ENCODE results near the gene SLC16A1. TPM values are rescaled to one million over a fixed set of nuclear protein-coding genes. Genes with fewer than 3 reads are reported as not detected.
"Not testable (repeated sequence)": the region's sequence is repeated elsewhere in the genome, so short reads cannot be mapped to it uniquely, and the experiment has no call there.

SLC16A1 gene
- total RNA-seq (2014; rRNA removed; shearing (Covaris generic)) = 93.0 and 113 TPM in 2 replicates

GRCh38 chr1:112955773-112956543, at the start of gene SLC16A1:
Gene SLC16A1, minus strand, starts transcription at chr1:112956196. Its CDS starts 26,888 bp downstream, at chr1:112929308.
- in situ Hi-C loops (cut with HindIII; ENCODE audit: low sequenced_read_pairs) = no loop called here
- DNase-seq (ENCODE audit: low spot score) = peak; percentile 91

- in situ Hi-C loops (cut with HindIII; ENCODE audit: low sequenced_read_pairs) = no loop called here
- no peak for DNase-seq (ENCODE audit: low spot score)
Observed at GRCh38 chr1:113003751-113004690, 48.0 kb upstream of the SLC16A1 start.

- in situ Hi-C loops (cut with HindIII; ENCODE audit: low sequenced_read_pairs) = no loop called here
- DNase-seq (ENCODE audit: low spot score) = no peak
Observed at GRCh38 chr1:113002297-113002696, 46.3 kb upstream of the SLC16A1 start.

- no peak for DNase-seq (ENCODE audit: low spot score)
Observed at GRCh38 chr1:112998592-112999235, 42.7 kb upstream of the SLC16A1 start.

DNA sequence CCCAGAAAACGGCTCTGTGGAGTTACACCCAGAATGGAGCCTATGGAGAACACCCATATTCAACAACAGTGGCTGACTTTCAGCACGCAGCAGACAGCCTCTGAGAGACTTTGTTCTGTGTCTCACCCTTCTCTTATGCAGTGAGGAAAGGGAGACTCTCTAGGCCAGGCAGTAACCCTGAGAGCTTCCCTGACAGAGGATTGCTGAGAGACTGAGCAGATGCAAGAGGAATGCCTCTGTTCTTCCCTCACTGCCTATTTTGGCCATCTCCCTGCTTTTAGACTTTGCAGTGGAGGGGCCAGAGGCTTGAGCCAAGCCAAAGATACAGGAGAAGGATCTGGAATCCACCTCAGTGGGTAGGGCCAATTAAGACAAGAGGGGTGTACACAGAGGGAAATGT, 41.8 kb upstream of the SLC16A1 start:
- in situ Hi-C loops (cut with HindIII; ENCODE audit: low sequenced_read_pairs) = no loop called here
- DNase-seq (ENCODE audit: low spot score) = no peak

More at GRCh38 chr1:112998592-112999235, 42.7 kb upstream of the SLC16A1 start:
- in situ Hi-C loops (cut with HindIII; ENCODE audit: low sequenced_read_pairs) = no loop called here

DNA sequence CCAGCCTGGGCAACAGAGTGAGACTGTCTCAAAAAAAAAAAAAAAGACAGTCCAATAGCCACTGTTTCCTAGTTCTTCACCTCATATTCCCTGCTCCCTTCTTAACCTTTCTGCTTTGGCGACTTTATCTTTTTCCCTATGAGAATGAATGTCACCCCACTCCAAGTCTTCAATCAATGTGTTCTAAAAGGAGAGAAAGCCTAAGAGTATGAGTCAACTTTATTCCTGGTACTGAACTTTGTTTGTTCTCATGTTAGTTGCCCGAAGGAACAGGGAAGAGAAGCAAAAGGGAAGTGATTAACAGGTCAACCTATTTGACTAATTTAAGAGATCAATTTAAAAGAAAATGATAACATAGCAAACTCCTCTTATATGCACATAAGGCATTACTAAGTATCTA, 39.9 kb upstream of the SLC16A1 start:
- no peak for DNase-seq (ENCODE audit: low spot score)
- in situ Hi-C loops (cut with HindIII; ENCODE audit: low sequenced_read_pairs) = no loop called here

- in situ Hi-C loops (cut with HindIII; ENCODE audit: low sequenced_read_pairs); DNase-seq (ENCODE audit: low spot score): not testable (repeated sequence)
Observed at GRCh38 chr1:112995021-112995420, 39.0 kb upstream of the SLC16A1 start.

DNA sequence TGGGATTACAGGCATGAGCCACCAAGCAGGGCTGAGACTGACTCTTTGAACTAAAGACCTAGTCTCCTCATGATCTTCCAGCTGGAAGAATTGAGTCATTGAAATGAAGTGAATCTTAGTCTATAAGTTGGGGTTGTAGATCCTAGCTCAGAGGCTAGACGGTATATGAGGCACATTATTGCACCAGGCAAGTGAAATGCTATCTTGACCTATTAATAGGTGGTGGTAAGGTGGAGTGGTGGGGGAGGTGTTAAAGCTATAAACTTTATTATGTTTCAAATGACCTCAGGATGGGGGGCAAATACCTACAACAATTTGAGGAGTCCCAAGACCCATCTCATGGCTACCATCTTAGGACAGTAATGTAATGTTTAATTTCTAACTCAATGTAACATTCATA, 36.8 kb upstream of the SLC16A1 start:
- in situ Hi-C loops (cut with HindIII; ENCODE audit: low sequenced_read_pairs) = no loop called here
- no peak for DNase-seq (ENCODE audit: low spot score)

GRCh38 chr1:112991402-112992120, 35.6 kb upstream of the SLC16A1 start:
- DNase-seq (ENCODE audit: low spot score) = no peak
- in situ Hi-C loops (cut with HindIII; ENCODE audit: low sequenced_read_pairs) = no loop called here

- DNase-seq (ENCODE audit: low spot score) = no peak
- in situ Hi-C loops (cut with HindIII; ENCODE audit: low sequenced_read_pairs) = no loop called here
Observed at GRCh38 chr1:112990271-112990670, 34.3 kb upstream of the SLC16A1 start.

- no peak for DNase-seq (ENCODE audit: low spot score)
- in situ Hi-C loops (cut with HindIII; ENCODE audit: low sequenced_read_pairs) = no loop called here
Observed at GRCh38 chr1:112988367-112988766, 32.4 kb upstream of the SLC16A1 start.

DNA sequence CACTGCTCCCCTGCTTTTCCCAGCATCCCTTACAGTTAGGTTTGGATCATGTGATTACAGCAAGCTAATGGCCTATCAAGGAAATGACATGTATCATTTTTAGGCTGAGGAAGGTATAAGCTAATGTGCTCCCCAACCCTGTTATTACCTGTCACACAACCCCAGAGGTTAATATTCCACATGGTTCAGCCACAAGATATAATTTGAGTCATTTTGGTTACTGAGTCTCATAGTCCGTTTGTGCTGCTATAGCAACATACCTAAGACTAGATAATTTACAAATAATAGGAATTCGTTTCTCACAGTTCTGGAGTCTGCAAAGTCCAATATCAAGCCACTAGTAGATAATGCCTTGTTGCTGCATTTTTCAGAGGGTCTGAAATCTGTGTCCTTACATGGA, 29.1 kb upstream of the SLC16A1 start:
- DNase-seq (ENCODE audit: low spot score) = no peak

GRCh38 chr1:112983537-112984131, 27.6 kb upstream of the SLC16A1 start:
- in situ Hi-C loops (cut with HindIII; ENCODE audit: low sequenced_read_pairs) = no loop called here
- DNase-seq (ENCODE audit: low spot score) = no peak

More for the DNA sequence above, 29.1 kb upstream of the SLC16A1 start:
- in situ Hi-C loops (cut with HindIII; ENCODE audit: low sequenced_read_pairs) = no loop called here

GRCh38 chr1:112982853-112983536, 27.0 kb upstream of the SLC16A1 start:
- in situ Hi-C loops (cut with HindIII; ENCODE audit: low sequenced_read_pairs) = no loop called here
- DNase-seq (ENCODE audit: low spot score) = no peak

GRCh38 chr1:112982328-112982727, 26.3 kb upstream of the SLC16A1 start:
- in situ Hi-C loops (cut with HindIII; ENCODE audit: low sequenced_read_pairs) = no loop called here
- no peak for DNase-seq (ENCODE audit: low spot score)

- in situ Hi-C loops (cut with HindIII; ENCODE audit: low sequenced_read_pairs); DNase-seq (ENCODE audit: low spot score): not testable (repeated sequence)
Observed at GRCh38 chr1:112981834-112982233, 25.8 kb upstream of the SLC16A1 start.

DNA sequence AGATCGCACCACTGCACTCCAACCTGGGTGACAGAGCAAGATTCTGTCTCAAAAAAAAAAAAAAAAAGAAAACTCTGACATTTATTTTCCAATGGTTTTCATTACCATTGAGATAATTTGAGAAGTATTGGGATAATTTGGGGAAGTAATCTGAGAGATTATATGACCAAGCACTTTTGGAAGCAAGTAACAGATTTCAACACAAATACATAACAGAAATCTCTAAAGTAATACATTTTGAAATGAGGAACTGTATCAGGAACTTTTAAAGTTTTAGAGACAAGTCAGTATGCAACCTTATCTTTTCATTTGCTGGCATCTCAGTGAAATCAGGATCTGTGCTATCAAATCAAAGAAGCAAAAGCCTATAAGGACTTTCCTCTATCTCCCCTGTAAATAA, 25.4 kb upstream of the SLC16A1 start:
- DNase-seq (ENCODE audit: low spot score) = no peak
- in situ Hi-C loops (cut with HindIII; ENCODE audit: low sequenced_read_pairs) = no loop called here

DNA sequence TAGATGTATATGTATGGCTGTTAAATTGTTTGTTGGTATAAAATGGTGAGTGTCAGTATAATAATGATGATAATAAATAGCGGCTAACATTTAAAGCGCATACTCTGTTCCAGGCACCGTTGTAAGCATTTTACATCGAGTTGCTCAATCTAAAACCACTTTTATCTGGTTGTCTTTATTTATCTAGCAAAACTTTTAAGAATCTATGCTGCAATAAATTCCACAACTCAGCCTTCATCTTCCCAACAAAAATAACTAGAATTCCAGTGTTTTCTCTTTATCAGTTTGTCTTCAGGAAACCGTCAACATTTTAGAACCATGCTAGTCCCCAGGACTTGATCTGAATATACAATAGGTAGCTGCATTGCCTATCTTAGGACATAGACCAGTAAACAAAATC, 19.3 kb upstream of the SLC16A1 start:
- in situ Hi-C loops (cut with HindIII; ENCODE audit: low sequenced_read_pairs) = no loop called here

More for the DNA sequence above, 19.3 kb upstream of the SLC16A1 start:
- no peak for DNase-seq (ENCODE audit: low spot score)

All from G401 (cell line).